Keratinocyte (primary cell): ENCODE data around the gene SLC13A5. TPM values are rescaled to one million over a fixed set of nuclear protein-coding genes. Genes with fewer than 3 reads are reported as not detected.

Experiments used
- DNase-seq: peaks from one replicate; pipeline ENCODE4 v3.0.0-alpha.2; 2011; ENCODE audit warnings: low read depth, missing footprints, low spot score
- FAIRE-seq: peaks from 2 replicates; lab custom pipeline; 2011; peaks lifted over from hg19 to GRCh38; lab: Jason Lieb, UNC
- H2AFZ ChIP-seq: 2 replicates; pipeline ENCODE4 v1.6.0; 2012; ENCODE audit warnings: low read length, control low read depth, inconsistent platforms; ENCODE audit not compliant: control insufficient read depth
- H3K27ac ChIP-seq: 2 replicates; pipeline ENCODE4 v1.5.1; 2011; ENCODE audit warnings: low read length; ENCODE audit not compliant: control insufficient read depth, insufficient read depth
- H3K27me3 ChIP-seq: 3 replicates; pipeline ENCODE4 v1.6.0; 2011; ENCODE audit warnings: low read length; ENCODE audit not compliant: control insufficient read depth, insufficient read depth; ENCODE audit errors: extremely low read depth
- H3K36me3 ChIP-seq, 2 experiments: 2 replicates in 1 of 2; 3 replicates in 1 of 2; pipeline ENCODE4 v1.5.1; 2011; ENCODE audit warnings: low read length in 2 of 2, mild to moderate bottlenecking in 1 of 2; ENCODE audit not compliant: control insufficient read depth in 2 of 2, insufficient read depth in 2 of 2; ENCODE audit errors: extremely low read depth in 1 of 2
- H3K4me1 ChIP-seq: 3 replicates; pipeline ENCODE4 v1.5.1; 2011; ENCODE audit warnings: low read length; ENCODE audit not compliant: control insufficient read depth, insufficient read depth; ENCODE audit errors: extremely low read depth
- H3K4me2 ChIP-seq: 3 replicates; pipeline ENCODE4 v1.6.0; 2011; ENCODE audit warnings: low read depth, low read length; ENCODE audit not compliant: control insufficient read depth, insufficient read depth; ENCODE audit errors: extremely low read depth
- H3K4me3 ChIP-seq, 3 experiments: fragments of 200-600 bp in 1 of 3; sonication (generic) in 1 of 3; 2 replicates in 2 of 3; 3 replicates in 1 of 3; pipeline ENCODE4 v1.5.1; 2011 to 2016; ENCODE audit warnings: low read length in 3 of 3, mild to moderate bottlenecking in 3 of 3, control low read depth in 2 of 3, inconsistent platforms in 1 of 3, low read depth in 1 of 3, mixed read lengths in 1 of 3, mixed run types in 1 of 3, moderate library complexity in 1 of 3; ENCODE audit not compliant: control insufficient read depth in 2 of 3, insufficient read depth in 2 of 3; ENCODE audit errors: extremely low read depth in 1 of 3
- H3K79me2 ChIP-seq: 2 replicates; pipeline ENCODE4 v1.6.0; 2012; ENCODE audit warnings: low read length; ENCODE audit not compliant: control insufficient read depth, insufficient read depth
- H3K9ac ChIP-seq: 3 replicates; pipeline ENCODE4 v1.6.0; 2011; ENCODE audit warnings: low read length; ENCODE audit not compliant: control insufficient read depth, insufficient read depth; ENCODE audit errors: extremely low read depth
- H3K9me1 ChIP-seq: 3 replicates; pipeline ENCODE4 v1.6.0; 2011; ENCODE audit warnings: low read length; ENCODE audit not compliant: control insufficient read depth, insufficient read depth; ENCODE audit errors: extremely low read depth
- H3K9me3 ChIP-seq: 2 replicates; pipeline ENCODE4 v1.5.1; 2012; ENCODE audit warnings: low read depth, low read length; ENCODE audit not compliant: control insufficient read depth
- H4K20me1 ChIP-seq: 3 replicates; pipeline ENCODE4 v1.6.0; 2011; ENCODE audit warnings: low read length; ENCODE audit not compliant: control insufficient read depth, insufficient read depth; ENCODE audit errors: extremely low read depth
- EZH2 ChIP-seq: IDR thresholded peaks from one replicate; pipeline ENCODE4 v1.6.1; 2012; ENCODE audit warnings: inconsistent platforms, mild to moderate bottlenecking, low read length, moderate library complexity
- dilution Hi-C: fragments of 300-500 bp; cut with MboI; formaldehyde crosslinking; loops from one replicate; pipeline ENCODE4 v1.7.0; 2020; ENCODE audit warnings: low sequenced_read_pairs; ENCODE audit not compliant: extremely low pct_ligation_motif_present
- polyA plus RNA-seq, 5 experiments: library from polyadenylated mRNA; depleted of rRNA in 3 of 5; stranded (reverse) in 3 of 5; stranded (forward) in 1 of 5; unstranded in 1 of 5; fragments of >200 nt; gene quantifications; 1 replicate in 1 of 5; 2 replicates in 3 of 5; 3 replicates in 1 of 5; pipeline versions ENCODE4 v1.2.1 to v1.2.3, GENCODE V29; 2011 to 2012; ENCODE audit warnings: missing spikeins in 2 of 5, low read depth in 1 of 5, low replicate concordance in 1 of 5
- small RNA-seq, 3 experiments: library from RNA; depleted of rRNA; stranded (forward); fragments of <200 nt; gene quantifications; one replicate each; pipeline ENCODE3, GENCODE V24; 2012; ENCODE audit warnings: low read depth in 3 of 3, low replicate concordance in 1 of 3; ENCODE audit not compliant: insufficient read length in 3 of 3
- TF ChIP-seq, protein P1 (sequence below), 3 experiments: IDR thresholded peaks in 1 of 3; conservative IDR thresholded peaks in 1 of 3; optimal IDR thresholded peaks in 1 of 3; 2 replicates in 2 of 3; 3 replicates in 1 of 3; pipeline versions ENCODE3 to v1.5.1; 2011; ENCODE audit warnings: low read length in 3 of 3, mild to moderate bottlenecking in 3 of 3, moderate library complexity in 2 of 3, control low read depth in 1 of 3, inconsistent platforms in 1 of 3; ENCODE audit not compliant: insufficient read depth in 2 of 3; ENCODE audit errors: extremely low read depth in 1 of 3

SLC13A5 gene
- polyA plus RNA-seq, 1 donor (not counting 4 experiments of a cell fraction or from before 2014, with no cell fraction given) = 0.14 TPM

DNA sequence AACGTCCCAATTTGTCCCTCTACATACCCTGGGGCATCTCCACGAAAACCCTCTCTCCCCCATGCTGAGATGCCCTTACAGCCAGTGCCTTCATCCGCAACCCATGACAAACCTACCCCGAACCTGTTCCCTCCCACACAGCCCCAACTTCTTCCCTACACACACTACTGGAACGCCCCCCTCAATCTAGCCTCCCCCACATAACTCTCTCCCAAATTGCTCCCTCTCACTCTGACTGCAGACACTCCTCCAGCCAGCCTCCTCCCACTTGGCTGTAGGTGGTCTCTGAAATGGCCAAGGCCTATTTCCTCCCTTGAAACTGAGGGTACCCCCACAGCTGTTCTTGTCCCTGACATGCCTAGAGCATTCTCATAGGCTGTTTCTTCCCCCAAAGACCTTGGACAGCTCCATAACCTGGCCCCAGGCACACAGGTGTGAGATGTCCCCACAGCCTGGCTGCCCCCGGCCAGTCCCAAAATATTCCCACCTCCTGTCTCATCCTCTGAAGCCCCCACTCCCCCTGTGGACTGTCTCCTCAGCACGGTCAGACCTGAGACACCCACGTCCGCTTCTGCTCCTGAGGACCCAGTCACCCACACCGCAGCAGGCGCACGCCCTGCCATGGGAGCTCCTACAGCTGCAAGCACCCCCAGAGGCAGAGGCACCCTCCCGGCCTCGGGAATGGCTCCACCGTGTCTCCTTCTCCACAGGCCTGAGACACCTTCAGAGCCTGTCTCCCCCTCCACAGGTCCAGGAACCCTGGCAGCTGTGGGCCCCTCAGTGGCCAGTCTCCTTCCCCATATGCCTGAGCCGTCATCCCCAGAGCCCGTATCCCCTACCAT lies 76.3 kb downstream of the SLC13A5 start:
- peaks cover 5 to 17% of the 10 kb centered on the region in 2 experiments for H3K36me3 ChIP-seq
- peaks cover 17% of the 10 kb centered on the region for H3K4me1 ChIP-seq
- FAIRE-seq (no peak), DNase-seq (no peak)
- no peak overlapping the region for H3K27ac ChIP-seq
- H2AFZ ChIP-seq = no peak overlapping the region
- H3K9me1 ChIP-seq = peaks cover 3% of the 10 kb centered on the region
- no peaks in the 10 kb centered on the region for H4K20me1 ChIP-seq
- no peak overlapping the region for H3K4me2 ChIP-seq
- H3K79me2 ChIP-seq = peaks cover 51% of the 10 kb centered on the region
- TF ChIP-seq EZH2 = no peak
- TF ChIP-seq, protein P1, sequence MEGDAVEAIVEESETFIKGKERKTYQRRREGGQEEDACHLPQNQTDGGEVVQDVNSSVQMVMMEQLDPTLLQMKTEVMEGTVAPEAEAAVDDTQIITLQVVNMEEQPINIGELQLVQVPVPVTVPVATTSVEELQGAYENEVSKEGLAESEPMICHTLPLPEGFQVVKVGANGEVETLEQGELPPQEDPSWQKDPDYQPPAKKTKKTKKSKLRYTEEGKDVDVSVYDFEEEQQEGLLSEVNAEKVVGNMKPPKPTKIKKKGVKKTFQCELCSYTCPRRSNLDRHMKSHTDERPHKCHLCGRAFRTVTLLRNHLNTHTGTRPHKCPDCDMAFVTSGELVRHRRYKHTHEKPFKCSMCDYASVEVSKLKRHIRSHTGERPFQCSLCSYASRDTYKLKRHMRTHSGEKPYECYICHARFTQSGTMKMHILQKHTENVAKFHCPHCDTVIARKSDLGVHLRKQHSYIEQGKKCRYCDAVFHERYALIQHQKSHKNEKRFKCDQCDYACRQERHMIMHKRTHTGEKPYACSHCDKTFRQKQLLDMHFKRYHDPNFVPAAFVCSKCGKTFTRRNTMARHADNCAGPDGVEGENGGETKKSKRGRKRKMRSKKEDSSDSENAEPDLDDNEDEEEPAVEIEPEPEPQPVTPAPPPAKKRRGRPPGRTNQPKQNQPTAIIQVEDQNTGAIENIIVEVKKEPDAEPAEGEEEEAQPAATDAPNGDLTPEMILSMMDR (optimal IDR thresholded peaks at IDR 0.05 in 1 of 3, IDR thresholded peaks at IDR 0.05 in 1 of 3, conservative IDR thresholded peaks at IDR 0.05 in 1 of 3; ENCODE audit: extremely low read depth in 1 of 3, insufficient read depth in 2 of 3, low read length in 3 of 3) = no peak
- no peaks in the 10 kb centered on the region for H3K9me3 ChIP-seq
- no peak overlapping the region for H3K4me3 ChIP-seq
- no peaks in the 10 kb centered on the region for H3K27me3 ChIP-seq
- no peak overlapping the region for H3K9ac ChIP-seq
- dilution Hi-C loops = no loop called here

- dilution Hi-C loops = no loop called here
- no peak for TF ChIP-seq EZH2
- TF ChIP-seq, protein P1 (optimal IDR thresholded peaks at IDR 0.05 in 1 of 3, IDR thresholded peaks at IDR 0.05 in 1 of 3, conservative IDR thresholded peaks at IDR 0.05 in 1 of 3; ENCODE audit: extremely low read depth in 1 of 3, insufficient read depth in 2 of 3, low read length in 3 of 3) = no peak
- Histone ChIP-seq H3K9me3 (no peaks in the 10 kb centered on the region), H3K79me2 (peaks cover 47% of the 10 kb centered on the region), H2AFZ (no peak overlapping the region), H4K20me1 (no peaks in the 10 kb centered on the region), H3K27ac (no peak overlapping the region), H3K4me2 (no peak overlapping the region), H3K27me3 (no peaks in the 10 kb centered on the region), H3K9me1 (peaks cover 3% of the 10 kb centered on the region), H3K4me3 (no peak overlapping the region), H3K36me3 (peaks cover 5 to 17% of the 10 kb centered on the region in 2 experiments), H3K4me1 (peaks cover 14% of the 10 kb centered on the region), H3K9ac (no peak overlapping the region)
- no peak for FAIRE-seq
- DNase-seq = no peak
These were observed 77.1 kb downstream of the SLC13A5 start for GRCh38 chr17:6636105-6636504.

Small RNA genes within 50 kb of the gene (small RNA-seq; reads per million reads assigned to genes)
- gene AC004706.2 (0 reads per million in 3 experiments), gene MIR4520-1 (0.13 to 3.0 (median 0.75) reads per million in 3 experiments)

Other genes starting within 250 kb of the SLC13A5 start
- gene PITPNM3, start 156.8 kb downstream of the SLC13A5 start, polyA plus RNA-seq = 7.7 to 13.6 TPM (median 8.3 TPM) in 3 replicates
- 6.6 to 11.6 TPM (median 8.3 TPM) in 3 replicates for gene KIAA0753, start 72.7 kb downstream of the SLC13A5 start, polyA plus RNA-seq
- 938 to 1,215 TPM (median 1,093 TPM) in 3 replicates for gene TXNDC17, start 72.3 kb downstream of the SLC13A5 start, polyA plus RNA-seq
- 21.7 to 49.0 TPM (median 30.6 TPM) in 3 replicates for gene MED31, start 61.8 kb downstream of the SLC13A5 start, polyA plus RNA-seq
- gene C17orf100, start 61.6 kb downstream of the SLC13A5 start, polyA plus RNA-seq = 0.49 to 0.72 TPM (median 0.53 TPM) in 3 replicates
- 5.6 to 10.6 TPM (median 8.9 TPM) in 3 replicates for gene XAF1, start 42.7 kb upstream of the SLC13A5 start, polyA plus RNA-seq
- gene FBXO39, start 62.8 kb upstream of the SLC13A5 start, polyA plus RNA-seq = 1.9 to 3.3 TPM (median 2.5 TPM) in 3 replicates
- not detected in 3 replicates for gene TEKT1, start 118.4 kb upstream of the SLC13A5 start, polyA plus RNA-seq